GM18526 (cell line): ENCODE results near the gene PIK3CB.

ENCODE experiments used
- POLR2A ChIP-seq: IDR thresholded peaks from 3 replicates; pipeline ENCODE4 v1.6.1; 2011; ENCODE audit not compliant: insufficient read length; ENCODE audit errors: extremely low read depth

PIK3CB gene

DNA sequence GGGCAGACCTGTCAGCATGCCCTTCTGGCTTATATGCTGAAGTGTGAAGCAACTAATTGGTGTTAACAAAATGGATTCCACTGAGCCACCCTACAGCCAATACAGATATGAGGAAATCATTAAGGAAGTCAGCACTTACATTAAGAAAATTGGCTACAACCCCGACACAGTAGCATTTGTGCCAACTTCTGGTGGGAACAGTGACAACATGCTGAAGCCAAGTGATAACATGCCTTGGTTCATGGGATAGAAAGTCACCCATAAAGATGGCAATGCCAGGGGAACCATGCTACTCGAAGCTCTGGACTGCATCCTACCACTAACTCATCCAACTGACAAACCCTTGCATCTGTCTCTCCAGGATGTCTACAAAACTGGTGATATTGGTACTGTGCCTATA, 9.4 kb downstream of the PIK3CB start:
- no peak for TF ChIP-seq POLR2A

DNA sequence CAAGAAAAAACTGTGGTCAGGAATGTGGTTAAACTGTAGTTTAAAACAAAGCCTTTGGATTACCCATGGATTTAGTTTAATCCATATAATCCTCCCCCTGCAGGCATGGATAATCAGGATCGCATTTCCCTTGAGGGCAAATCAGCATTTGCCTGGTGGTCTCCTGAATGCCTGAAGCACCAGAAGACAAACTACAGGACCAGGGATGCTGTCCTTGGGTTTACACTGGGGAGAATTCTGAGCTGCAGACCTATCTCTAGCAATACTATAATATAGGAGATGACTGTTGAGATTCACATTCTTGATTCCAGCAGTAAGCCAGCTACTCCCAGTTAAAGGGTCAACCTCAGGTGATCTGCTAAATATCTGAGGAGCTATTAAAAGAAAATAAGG, 10.6 kb downstream of the PIK3CB start:
- no peak for TF ChIP-seq POLR2A

DNA sequence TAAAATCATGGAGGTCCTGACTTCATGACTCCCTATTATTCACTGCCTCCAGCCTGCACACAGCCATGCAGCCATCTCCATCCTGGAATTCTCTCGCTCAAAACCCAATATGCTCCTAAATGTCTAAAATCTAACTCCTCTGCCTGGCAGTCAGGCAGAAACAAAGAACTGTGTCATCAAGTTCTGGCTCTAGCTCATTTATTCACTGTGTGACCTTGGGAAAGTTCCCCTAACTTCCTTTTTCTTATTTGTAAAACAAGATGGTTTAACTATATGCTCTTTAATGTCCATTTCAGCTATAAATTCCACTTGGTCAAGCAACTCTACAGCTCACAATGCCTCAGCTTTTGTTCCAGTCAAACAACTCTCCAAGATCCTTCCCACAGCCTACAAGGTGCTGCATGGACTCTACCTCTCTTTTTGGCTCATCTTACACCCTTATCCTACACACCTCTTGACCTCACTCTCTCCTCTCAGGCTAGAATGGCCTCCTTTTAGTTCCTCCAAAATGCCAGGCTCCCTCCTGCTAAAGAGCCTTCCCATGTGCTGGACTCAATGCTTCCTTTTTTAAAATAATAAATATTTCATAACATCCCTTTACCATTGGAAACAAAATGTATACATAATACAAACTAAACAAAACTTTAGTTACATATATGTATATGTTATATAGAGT, 16.4 kb downstream of the PIK3CB start:
- TF ChIP-seq POLR2A = no peak

DNA sequence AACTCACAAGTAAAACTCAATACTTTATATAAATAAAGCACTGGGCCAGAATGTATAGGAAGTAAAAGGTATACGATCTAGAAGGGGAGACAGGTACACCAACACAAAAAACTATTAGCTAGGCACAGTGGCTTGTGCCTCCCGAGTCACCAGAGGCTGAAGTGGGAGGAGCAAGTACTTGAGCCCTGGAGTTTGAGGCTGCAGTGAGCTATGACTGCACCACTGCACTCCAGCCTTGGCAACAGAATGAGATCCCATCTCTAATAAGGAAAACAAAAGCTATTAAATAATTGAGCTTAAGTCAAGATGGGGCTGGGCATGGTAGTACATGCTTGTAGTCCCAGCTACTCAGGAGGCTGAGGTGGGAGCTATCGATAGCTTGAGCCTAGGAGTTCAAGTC, 17.0 kb downstream of the PIK3CB start:
- TF ChIP-seq POLR2A = no peak

DNA sequence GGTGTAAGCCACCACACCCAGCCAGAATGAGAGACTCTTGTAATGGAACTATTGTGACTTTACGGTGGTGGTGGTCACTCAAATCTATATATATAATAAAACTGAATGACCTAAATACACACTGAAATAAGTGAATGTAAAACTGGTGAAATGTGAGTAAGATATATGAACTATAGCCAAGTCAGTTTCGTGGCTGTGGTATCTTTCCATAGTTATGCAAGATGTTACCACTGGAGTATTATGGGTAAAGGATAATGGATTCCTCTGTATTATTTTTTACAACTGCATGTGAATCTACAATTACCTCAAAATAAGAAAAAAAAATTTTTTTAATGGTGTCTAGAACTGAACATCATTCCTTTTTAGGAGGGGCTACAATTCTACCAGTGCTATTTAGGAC, 21.9 kb downstream of the PIK3CB start:
- no peak for TF ChIP-seq POLR2A

DNA sequence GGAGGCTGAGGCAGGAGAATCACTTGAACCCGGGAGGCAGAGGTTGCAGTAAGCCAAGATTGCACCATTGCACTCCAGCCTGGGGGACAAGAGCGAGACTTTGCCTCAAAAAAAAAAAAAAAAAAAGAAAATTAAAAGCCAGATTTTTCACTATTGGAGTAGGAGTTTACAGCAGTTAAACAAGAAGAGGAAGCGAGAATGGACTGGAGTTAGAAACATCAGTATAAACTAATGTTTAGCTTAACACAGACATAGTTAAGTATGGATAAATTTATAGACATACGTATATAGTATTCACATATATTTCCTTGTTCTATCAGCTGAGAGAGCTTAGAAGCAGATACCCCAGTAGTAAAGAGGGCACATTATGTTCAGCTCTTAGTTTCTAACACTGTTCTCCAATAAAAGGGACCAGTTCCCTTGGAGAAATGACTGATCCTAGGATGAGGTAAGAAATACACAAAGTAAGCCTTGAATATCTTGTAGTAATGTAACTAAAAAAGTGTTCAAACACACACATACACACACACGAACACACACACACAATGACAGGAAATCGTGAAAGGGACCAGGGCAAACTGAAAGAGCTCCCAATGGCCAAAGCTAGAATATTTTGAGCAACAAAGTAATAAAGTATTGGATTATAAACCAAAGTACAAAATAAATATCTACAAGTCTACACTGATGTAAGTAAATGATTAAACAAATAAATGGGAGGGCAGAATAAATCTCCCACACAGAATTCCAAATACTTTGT, 25.1 kb downstream of the PIK3CB start:
- no peak for TF ChIP-seq POLR2A

GRCh38 chr3:138806376-138807080, 28.2 kb downstream of the PIK3CB start:
- TF ChIP-seq POLR2A = no peak

DNA sequence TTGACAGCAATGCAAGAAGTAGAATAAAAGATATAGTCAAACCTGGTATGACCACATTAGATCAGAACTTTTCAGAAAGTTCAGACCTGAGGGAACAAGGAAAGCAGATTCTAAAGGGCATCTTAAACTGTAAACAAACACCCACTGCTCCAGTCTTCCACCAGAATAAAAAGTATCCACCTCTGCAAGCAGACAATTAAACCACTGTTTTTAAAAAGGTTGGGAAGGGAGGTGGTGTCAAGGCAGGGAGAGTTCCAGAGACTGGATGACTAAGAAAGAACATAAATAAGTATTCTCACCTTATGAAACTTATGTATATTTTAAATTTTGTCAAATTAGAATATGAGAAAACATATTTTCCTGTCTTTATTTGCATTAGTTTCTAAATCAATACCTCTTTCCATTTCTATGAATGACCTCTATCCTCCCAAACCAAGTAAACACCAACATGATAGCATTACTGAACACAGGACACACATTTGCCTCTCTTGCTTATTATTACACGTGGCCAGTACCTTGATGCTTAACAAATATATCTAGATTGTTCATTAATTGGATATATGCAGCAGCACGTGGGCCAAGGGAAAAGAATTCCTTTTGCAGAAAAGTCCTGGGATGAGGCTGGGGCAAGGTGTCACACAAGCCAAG, 31.6 kb downstream of the PIK3CB start:
- TF ChIP-seq POLR2A = no peak

DNA sequence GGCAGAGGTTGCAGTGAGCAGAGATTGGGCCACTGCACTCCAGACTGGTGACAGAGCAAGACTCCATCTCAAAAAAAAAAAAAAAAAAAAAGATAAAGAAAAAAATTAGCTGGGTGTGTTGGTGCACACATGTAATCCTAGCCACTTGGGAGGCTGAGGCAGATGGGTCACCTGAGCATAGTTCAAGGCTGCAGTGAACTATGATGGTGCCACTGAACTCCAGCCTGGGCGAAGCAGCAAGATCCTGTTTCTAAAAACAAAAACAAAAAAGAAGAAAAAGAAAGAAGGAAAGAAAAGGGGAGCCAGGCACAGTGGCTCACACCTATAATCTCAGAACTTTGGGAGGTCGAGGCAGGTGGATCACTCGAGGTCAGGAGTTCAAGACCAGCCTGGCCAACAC, 32.9 kb downstream of the PIK3CB start:
- TF ChIP-seq POLR2A = no peak

GRCh38 chr3:138800248-138800647, 34.5 kb downstream of the PIK3CB start:
- no peak for TF ChIP-seq POLR2A

DNA sequence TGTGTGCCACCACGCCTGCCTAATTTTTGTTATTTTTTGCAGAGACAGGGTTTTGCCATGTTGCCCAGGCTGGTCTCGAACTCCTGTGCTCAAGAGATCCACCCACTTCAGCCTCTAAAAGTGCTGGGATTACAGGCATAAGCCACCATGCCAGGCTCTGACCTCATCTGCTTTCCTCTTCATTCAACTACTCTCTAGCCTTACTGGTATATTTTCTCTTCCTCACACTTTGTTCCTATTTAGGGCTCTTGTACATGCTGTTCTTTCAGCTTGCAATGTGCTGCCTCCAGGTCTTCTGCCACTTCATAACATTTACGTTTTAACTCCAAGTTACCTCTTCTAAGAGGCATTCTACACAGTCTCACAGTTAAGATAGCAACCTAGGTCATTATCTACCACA, 34.9 kb downstream of the PIK3CB start:
- TF ChIP-seq POLR2A = no peak

DNA sequence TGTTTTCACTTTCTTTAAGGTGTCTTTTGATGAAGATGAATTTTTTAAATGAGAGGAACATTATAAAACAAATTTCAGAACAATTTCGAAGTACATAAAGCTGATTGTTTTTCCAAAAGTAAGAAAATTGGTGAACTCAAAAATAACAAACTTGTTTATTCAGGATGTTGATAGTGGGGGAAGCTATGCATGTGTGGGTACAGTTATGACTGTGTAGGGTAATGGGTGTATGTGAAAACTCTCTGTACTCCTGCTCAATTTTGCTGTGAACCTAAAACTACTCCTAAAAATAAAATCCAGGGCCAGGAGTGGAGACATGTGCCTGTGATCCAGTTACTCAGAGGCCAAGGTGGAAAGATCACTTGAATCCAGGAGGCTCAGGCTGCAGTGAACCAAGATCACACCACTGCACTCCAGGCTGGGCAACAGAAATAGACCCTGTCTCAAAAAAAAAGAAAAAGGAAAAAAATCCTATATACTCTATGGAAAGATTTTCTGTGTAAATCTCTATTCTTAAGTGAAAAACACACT, 37.2 kb downstream of the PIK3CB start:
- TF ChIP-seq POLR2A = no peak

- TF ChIP-seq POLR2A = no peak
Observed at GRCh38 chr3:138796761-138797160, 38.0 kb downstream of the PIK3CB start.

DNA sequence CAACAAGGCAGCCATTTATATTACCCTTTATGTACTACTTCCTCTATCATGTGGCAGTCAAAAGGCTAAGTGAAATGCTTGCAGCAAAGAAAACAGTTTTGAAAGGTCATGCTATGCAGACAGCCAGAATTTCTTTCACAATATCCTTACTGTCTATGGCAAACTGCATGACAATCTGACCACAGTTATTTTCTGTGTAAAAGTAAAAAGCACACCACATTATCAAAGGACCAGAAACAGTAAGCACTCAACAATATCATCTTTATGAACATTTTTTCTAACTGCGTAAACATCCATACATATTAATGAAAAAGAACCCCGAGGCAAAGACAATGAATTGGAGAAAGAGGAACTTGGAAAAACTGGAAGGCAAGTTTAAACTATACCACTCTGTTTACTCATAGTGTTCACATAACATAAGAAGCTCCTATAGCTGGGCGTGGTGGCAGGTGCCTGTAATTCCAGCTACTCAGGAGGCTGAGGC, 47.9 kb downstream of the PIK3CB start:
- TF ChIP-seq POLR2A = no peak

GRCh38 chr3:138785951-138786350, 48.8 kb downstream of the PIK3CB start:
- TF ChIP-seq POLR2A = no peak
